Stimulated activated CD8-positive, alpha-beta memory T cell treated with anti-CD3 and anti-CD28 coated beads, Interleukin-7, amount 100 ng/mL, for 48 hours (primary cell): Measurements from ENCODE around the gene NDUFS8.

ENCODE experiments used
- DNase-seq, 2 donors: peaks; one replicate each; pipeline ENCODE4 v3.0.0-alpha.2; 2020; ENCODE audit warnings: low read depth in 1 of 2; ENCODE audit errors: extremely low read depth in 1 of 2

The NDUFS8 gene

GRCh38 chr11:68076371-68077042 is 46.0 kb downstream of the NDUFS8 start:
- DNase-seq: no peak

- DNase-seq: no peak
Observed at GRCh38 chr11:68077617-68078582, 47.4 kb downstream of the NDUFS8 start.

- no peak for DNase-seq
Observed at GRCh38 chr11:68080860-68081259, 50.4 kb downstream of the NDUFS8 start.

- DNase-seq: no peak
Observed at GRCh38 chr11:68081691-68082090, 51.2 kb downstream of the NDUFS8 start.

GRCh38 chr11:68082481-68082880 is 52.0 kb downstream of the NDUFS8 start:
- DNase-seq: no peak

GRCh38 chr11:68083517-68083916 is 53.0 kb downstream of the NDUFS8 start:
- DNase-seq: no peak
